GM12874 (cell line): Measurements from ENCODE around the gene NRN1.

Experiments used
- CTCF ChIP-seq: IDR thresholded peaks from 2 replicates; pipeline ENCODE4 v1.5.1; 2011; ENCODE audit warnings: low read depth, mild to moderate bottlenecking, control low read depth, low read length, moderate library complexity; ENCODE audit not compliant: insufficient read depth

Gene NRN1

GRCh38 chr6:5995658-5995948 is 11.1 kb downstream of the NRN1 start:
- no peak for TF ChIP-seq CTCF

- no peak for TF ChIP-seq CTCF
Observed at GRCh38 chr6:5994999-5995657, 11.6 kb downstream of the NRN1 start.

GRCh38 chr6:5994234-5994998 is 12.3 kb downstream of the NRN1 start:
- no peak for TF ChIP-seq CTCF

- no peak for TF ChIP-seq CTCF
Observed at GRCh38 chr6:5992551-5993225, 14.0 kb downstream of the NRN1 start.

GRCh38 chr6:5990786-5991185 is 15.9 kb downstream of the NRN1 start:
- no peak for TF ChIP-seq CTCF

- no peak for TF ChIP-seq CTCF
Observed at GRCh38 chr6:5989141-5989723, 17.5 kb downstream of the NRN1 start.

- no peak for TF ChIP-seq CTCF
Observed at GRCh38 chr6:5986861-5987260, 19.9 kb downstream of the NRN1 start.
